ENCODE measurements around the gene DHDDS.

The DHDDS gene

GRCh38 chr1:26418865-26419349 lies 13.2 kb upstream of the DHDDS start:
- no peak for DNase-seq (ENCODE audit: low read depth)

GRCh38 chr1:26419494-26419893 lies 12.6 kb upstream of the DHDDS start:
- DNase-seq (ENCODE audit: low read depth), result no peak

GRCh38 chr1:26429721-26430120 lies 2.4 kb upstream of the DHDDS start:
- no peak for DNase-seq (ENCODE audit: low read depth)

- no peak for DNase-seq (ENCODE audit: low read depth)
Measured at GRCh38 chr1:26432793-26433192, 672 bp downstream of the DHDDS start.

- no peak for DNase-seq (ENCODE audit: low read depth)
Measured at GRCh38 chr1:26434161-26434752, 2.1 kb downstream of the DHDDS start.

GRCh38 chr1:26438041-26438440 lies 5.9 kb downstream of the DHDDS start:
- no peak for DNase-seq (ENCODE audit: low read depth)

GRCh38 chr1:26440259-26440658 lies 8.1 kb downstream of the DHDDS start:
- DNase-seq (ENCODE audit: low read depth), result no peak

- DNase-seq (ENCODE audit: low read depth), result no peak
Measured at GRCh38 chr1:26449868-26450267, 17.7 kb downstream of the DHDDS start.

- no peak for DNase-seq (ENCODE audit: low read depth)
Measured at GRCh38 chr1:26450908-26451307, 18.8 kb downstream of the DHDDS start.

- DNase-seq (ENCODE audit: low read depth), result no peak
Measured at GRCh38 chr1:26452459-26453183, 20.5 kb downstream of the DHDDS start.

GRCh38 chr1:26459148-26459547 lies 27.0 kb downstream of the DHDDS start:
- DNase-seq (ENCODE audit: low read depth), result no peak

GRCh38 chr1:26459573-26460031 lies 27.5 kb downstream of the DHDDS start:
- DNase-seq (ENCODE audit: low read depth), result no peak

- no peak for DNase-seq (ENCODE audit: low read depth)
Measured at GRCh38 chr1:26468911-26469310, 36.8 kb downstream of the DHDDS start.

GRCh38 chr1:26469558-26469957 lies 37.4 kb downstream of the DHDDS start:
- no peak for DNase-seq (ENCODE audit: low read depth)

GRCh38 chr1:26470878-26471497 lies 38.9 kb downstream of the DHDDS start:
- DNase-seq (ENCODE audit: low read depth), result no peak

GRCh38 chr1:26471498-26472319 lies 39.6 kb downstream of the DHDDS start:
- peak; percentile 4 for DNase-seq (ENCODE audit: low read depth)

- peak; percentile 87 for DNase-seq (ENCODE audit: low read depth)
Measured at GRCh38 chr1:26472320-26472900, 40.3 kb downstream of the DHDDS start, which contains the start of gene HMGN2. Gene HMGN2 (plus strand): TSS chr1:26472440. CDS start chr1:26472613, 173 bp downstream.

GRCh38 chr1:26472901-26473845 lies 41.1 kb downstream of the DHDDS start:
- DNase-seq (ENCODE audit: low read depth), result peak; percentile 94

- DNase-seq (ENCODE audit: low read depth), result no peak
Measured at GRCh38 chr1:26474818-26475217, 42.7 kb downstream of the DHDDS start.

GRCh38 chr1:26475989-26476388 lies 43.9 kb downstream of the DHDDS start:
- no peak for DNase-seq (ENCODE audit: low read depth)

- no peak for DNase-seq (ENCODE audit: low read depth)
Measured at GRCh38 chr1:26476958-26477357, 44.8 kb downstream of the DHDDS start.

All from stimulated activated CD4-positive, alpha-beta T cell treated with anti-CD3 and anti-CD28 coated beads, Interleukin-2, amount 100 ng/mL, for 4 hours (primary cell).